GM18867 (cell line): ENCODE data around the gene ARID1B.
"Not testable (repeated sequence)": the region's sequence is repeated elsewhere in the genome, so short reads cannot be mapped to it uniquely, and the experiment has no call there.

Experiments used
- ATAC-seq: cut with Tn5 transposase; IDR thresholded peaks from one replicate; pipeline ENCODE4 v1.9.1; 2021; ENCODE audit warnings: mild to moderate bottlenecking, moderate library complexity; ENCODE audit not compliant: unreplicated experiment

ARID1B gene

DNA sequence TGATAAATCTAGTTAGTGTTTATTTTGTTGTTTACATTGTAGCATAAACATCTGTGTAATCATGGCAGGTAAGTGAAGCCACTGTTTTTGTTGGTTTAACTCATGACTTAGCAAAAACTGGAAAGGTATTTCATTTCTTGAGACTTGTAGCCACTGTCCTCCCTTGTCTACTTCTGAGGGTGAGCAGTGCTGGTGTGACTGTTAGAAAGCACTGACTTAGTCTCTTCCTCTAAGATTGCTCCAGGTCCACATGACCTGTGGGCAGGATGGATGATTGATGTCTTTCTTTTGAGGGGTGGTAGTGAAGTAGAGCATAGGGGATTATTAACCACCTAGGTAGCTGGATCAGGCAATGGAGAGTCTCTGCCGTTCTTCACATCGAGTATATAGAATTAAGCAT lies 203.8 kb downstream of the ARID1B start:
- ATAC-seq: no peak

DNA sequence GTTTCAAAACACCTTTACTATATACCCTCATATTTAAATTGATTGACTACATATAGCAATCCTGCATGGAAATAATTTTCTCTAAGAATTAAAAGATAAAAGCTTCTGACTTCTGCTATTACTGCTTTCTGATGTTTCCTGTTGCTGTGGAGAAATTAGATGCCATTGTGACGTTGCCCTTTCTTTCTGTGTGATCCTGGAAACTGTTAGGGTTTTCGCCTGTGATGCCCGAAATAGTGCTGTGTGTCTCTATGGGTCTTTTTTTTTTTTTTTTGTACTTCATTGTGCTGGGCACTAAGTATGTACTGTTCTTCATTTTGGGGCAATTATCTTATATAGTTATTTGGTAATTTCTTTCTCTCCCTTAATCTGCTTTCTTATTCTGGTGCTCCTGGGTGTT lies 205.0 kb downstream of the ARID1B start:
- ATAC-seq: no peak

DNA sequence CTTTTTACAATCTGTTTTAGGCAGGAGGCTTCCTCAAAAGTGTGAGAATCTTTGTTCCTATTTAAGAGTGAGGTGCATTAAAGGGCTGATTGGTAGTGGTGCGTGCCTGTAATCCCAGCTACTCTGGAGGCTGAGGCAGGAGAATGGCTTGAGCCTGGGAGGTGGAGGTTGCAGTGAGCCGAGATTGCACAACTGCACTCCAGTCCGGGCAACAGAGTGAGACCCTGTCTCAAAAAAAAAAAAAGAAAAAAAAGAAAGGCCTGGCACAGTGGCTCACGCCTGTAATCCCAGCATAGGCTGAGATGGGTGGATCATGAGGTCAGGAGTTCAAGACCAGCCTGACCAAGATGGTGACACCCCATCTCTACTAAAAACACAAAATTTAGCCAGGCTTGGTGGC lies 205.7 kb downstream of the ARID1B start:
- not testable (repeated sequence) for ATAC-seq

DNA sequence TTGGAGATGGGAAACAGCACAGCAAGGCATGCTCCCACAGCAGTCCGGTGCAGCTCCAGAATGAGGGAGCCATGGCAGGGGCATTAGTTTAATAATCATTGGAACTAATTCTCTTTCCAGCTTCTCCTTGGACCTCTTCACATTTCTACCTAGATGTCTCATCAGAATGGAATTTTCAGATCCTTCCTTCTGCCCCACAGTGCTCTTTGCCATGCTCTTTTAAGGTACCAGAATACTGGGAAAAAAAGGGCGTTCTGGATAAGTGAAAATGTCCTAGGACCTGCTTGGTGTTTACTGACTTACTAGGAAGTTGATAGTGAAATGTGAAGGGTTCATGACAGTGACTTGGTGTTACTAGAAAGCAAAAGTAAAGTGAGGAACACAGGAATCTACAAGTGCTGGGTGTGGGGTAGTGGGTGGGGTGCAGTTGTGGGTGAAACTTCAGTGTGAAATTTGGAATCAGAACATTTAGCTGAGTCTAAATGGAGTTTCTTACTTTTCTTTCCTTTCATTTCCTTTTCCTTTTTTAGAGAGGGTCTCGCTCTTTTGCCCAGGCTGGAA lies 207.1 kb downstream of the ARID1B start:
- peak; percentile 67 for ATAC-seq

DNA sequence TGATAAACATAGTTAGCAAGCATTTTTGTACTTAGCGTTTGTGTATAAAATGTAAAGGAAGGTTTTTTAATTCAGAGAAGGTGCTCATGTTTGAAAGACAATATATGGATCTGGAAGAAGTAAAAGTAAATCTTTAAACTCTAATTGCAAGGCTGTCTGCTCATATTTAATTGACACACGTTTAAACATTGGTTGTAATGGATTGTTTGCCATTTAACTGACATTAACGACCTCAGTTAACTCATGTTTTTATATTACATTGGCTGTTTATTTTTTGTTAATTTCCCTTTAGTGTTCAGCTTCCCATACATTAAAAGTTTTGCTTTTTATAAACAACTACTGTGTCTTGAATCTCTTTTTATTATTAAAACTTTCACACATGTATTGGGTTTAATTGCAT lies 208.1 kb downstream of the ARID1B start:
- ATAC-seq: no peak

DNA sequence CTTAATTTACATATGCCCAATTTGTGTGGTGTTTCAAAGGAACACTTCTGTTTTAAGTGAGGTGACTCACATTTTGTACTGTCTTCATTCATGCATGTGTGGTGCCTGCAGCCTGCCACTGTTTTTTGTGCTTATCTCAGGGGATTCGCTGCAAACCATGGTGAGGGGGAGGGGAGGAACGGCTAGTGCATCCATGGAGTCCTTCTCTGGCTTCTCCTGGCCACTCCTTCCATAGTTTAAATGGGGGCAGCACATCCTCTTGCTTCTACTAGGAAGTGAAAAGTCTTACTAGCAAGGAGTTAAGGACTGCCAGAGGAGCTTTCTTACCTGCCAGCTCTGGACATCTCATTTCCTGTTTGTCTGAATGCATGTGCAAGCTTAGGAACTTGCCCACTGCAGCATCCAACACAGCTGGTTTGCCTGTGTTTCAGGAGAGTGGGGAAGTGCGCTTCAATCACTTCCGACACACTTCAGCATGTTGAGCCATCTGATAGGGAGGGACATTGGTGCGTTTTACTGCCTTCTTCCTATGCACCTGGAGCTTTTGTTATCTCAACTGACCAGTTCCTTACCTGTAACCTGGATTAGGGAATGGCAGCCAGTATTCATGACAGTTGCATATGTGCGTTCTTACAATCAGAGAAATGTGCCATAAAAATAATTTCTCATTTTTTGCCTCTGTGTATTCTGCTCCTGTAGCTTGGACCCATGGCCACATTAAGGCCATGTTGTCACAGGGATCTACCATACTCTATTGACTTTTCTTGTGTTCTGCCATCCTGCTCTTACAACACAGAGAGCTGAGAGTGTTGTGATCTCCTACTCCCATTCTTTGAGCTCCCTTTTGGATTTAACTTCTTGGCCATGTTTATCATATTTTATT lies 211.3 kb downstream of the ARID1B start:
- ATAC-seq: peak; percentile 67

DNA sequence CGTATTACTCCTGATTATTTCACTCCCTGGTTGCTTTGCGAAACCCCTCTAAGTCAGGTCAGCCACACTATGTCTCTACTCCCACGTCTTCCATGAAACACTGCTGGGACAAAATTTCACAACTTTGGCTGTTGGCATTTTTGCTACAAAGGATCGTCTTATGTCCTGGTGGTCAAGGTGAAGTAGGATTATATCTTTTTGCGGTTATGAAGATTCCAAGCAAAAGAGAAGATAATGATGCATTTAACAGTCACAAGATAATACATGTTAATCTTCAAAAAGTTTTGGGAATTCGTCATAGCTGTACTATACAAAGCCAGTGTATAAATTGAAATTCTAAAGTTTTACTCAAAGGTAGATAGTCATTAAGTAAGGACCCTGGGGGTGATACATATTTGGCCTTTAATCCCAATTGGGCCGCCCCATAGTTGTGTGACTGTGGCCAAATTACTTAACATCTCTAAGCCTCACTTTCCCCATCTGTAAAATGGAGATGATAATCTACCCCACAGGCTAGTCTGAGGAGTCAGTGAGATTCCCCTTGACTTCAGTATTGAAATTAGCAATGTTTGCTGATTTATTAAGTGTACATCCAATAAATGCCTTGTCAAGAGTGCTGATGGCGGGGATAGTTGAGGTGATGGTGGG lies 212.1 kb downstream of the ARID1B start:
- ATAC-seq: no peak

DNA sequence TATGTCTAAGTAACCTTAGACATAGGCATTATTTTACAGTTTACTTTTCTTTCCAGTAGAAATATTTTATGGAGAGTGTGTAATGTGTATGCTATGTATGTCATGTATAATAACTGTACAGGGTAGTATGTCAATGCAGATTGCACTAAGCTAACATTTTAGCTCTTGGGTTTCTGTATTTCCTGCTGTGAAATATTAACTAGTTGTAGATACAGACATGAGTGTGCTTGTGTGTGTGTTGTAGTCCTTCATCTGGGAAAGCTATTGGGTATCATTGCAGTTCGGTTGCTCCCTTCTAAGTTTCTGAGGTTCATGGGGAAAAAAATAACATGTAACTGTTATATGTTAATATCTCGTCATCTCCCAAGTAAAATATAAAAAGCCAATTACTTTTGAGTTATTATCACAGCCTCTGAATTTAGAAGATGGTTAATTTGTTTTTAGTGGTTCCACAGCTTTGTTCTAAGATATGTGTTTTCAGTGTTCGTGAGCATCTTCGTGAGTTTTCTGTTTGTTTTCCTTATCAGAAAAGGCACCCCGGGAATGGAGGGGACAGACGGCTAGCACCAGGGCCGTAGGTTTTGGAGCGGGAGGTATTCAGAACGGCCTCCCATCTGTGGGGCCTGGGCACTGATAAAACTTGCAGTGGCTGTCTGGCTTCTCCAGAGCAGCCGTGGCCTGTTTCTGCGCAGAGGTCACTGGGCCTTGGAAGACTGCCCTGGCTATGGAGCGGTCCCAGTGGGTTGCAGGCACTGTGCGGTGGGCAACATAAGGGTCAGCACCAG lies 215.0 kb downstream of the ARID1B start:
- no peak for ATAC-seq

DNA sequence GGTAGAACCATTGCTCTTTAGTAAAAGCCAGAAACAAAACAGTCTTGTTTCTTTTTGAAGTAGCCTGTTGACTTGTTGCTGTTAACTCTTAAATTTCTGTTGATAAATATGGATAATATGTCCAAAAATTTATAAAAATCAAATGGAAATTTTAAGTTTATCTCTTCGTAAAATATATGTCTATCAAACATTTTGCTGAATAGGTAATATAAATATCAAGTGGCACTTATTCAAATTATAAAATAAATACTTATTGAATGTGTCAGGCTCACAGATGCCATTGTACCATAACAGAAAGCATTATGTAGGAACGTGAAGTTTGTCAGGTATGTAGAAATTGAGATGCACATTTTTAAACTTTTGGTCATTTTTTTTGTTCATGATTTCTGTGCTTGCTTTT lies 216.5 kb downstream of the ARID1B start:
- no peak for ATAC-seq

DNA sequence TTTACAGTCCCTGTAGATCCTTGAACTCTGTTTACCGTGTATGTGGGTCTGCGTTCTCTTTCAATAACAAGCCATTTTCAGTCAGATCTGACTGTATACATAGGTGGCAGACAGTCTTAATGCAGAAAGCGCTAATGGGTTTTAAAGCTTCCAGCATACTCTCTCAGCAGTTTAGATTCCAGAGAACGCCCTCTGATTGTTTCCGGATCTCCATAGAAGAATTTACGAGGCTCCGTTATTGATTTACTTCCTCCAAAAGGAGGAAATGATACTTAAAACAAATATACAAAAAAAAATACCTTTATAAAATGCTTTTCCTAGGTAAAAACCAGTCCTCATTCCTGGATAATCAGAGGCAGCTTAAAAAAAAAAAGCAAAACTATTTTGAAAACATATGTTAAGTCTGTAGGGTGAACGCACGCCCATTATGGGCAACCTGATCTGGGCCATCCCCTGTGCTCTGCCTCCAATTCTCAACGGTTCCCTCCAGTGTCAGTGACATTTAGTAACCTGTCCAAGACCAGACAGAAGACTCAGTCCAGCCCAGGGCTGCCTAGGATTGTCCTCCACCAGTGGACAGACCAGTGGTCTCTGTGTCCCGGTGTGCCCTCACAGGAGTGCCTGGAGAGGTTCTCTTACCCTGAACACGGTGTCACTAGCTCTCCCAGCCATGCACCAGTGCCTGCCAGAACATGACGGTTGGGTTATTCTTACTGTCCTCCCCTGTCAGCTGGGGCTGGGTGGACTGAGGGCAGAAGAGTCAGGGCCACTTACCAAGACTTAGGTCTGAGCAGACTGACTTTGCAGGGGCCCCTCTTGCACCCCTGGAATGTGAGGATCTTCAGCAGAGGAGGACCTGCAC lies 217.3 kb downstream of the ARID1B start:
- no peak for ATAC-seq

DNA sequence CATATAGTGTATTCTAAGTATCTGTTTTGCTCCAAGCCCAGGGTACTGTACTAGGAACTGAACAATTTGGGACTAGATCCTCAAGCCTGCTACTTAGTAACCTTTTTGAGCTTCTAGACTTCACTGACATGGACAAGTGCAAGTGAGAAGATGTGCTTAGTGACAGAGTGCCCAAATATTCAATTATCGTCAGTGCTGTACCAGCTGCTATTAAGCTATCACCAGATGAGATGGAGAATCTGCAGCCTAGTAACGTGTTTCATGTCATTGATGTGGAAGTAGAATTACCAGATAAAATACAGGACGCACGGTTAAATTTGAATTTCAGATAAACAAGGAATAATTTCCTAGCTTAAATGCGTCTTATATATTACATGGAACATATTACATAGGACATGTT lies 218.3 kb downstream of the ARID1B start:
- no peak for ATAC-seq

DNA sequence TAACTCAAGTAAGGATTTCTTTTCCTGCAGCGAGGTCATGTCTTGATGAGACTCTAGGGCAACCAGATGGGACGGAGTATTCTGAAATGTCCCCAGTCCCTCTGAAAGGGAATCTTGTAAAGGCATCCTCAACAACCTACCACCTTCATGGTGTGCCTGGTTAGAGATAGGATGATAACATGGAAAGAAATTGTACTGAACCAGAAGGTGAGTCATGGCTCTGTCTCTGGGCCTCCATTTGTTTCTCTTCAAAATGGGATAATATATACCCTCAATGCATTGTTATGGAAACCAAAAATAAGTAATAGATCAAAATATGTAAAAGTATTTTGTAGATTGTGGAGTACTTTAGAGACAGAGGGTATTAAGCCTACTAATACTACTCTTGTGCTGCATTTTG lies 219.1 kb downstream of the ARID1B start:
- no peak for ATAC-seq

DNA sequence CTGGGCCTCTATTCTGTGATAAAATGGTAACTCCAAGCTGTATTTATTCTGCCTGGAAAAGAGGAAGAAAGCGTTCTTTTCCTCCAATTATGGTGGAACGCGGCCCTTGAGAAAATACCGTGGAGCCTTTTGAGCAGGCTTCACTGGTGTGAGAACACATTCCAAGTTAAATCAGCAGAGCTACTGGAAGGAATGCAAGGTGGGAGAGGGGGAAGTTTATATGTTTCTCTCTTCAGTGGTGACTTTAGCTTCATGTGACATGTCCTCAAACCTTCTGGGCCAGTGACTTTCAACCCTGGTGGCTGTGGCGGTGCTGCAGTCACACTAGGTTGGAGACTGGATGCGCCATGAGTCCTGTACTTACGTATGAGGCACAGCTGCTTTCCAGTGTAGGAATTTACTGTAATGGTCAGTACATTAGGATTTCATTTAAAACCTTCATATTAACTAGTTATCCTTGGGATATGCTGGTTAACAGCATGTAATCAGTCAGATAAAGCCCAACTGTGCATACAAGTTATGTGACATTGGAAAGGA lies 221.7 kb downstream of the ARID1B start:
- ATAC-seq: no peak

DNA sequence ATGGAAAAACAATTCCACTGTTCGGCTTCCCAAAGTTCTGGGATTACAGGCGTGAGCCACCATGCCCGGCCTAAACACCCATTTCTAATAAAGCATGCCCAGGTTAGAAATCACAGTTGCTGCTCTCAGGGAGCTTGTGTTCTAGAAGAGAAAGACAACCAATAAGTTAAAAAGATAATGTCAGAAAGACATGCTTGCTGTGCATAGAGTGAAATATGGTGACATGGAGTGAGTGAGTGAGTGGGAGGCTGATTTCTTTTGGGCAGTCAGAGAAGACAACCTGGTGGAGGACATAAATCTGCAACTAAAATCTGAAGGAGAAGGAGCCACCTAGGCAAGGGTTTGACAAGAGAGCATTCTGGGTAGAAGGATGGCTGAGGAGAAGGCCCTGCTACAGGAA lies 222.6 kb downstream of the ARID1B start:
- no peak for ATAC-seq

DNA sequence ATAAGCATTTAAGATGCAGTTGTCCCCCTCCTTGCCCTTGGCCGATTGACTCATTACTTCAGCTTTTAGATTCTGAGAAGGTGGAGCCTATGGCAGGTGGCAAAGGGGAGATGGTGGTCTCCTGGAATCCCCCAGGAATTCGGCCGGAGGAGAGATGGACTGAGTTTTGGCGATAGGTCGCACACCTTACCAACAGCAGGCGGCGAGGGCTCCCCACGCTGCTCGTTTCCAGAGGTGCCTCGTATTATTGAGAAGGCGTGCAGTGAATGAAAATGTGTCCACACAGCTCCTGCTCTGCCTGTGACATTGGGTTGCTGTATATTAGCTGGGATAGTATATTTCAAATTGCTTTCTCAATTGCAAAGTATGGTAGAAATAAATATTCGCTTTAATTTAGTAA lies 224.5 kb downstream of the ARID1B start:
- no peak for ATAC-seq

DNA sequence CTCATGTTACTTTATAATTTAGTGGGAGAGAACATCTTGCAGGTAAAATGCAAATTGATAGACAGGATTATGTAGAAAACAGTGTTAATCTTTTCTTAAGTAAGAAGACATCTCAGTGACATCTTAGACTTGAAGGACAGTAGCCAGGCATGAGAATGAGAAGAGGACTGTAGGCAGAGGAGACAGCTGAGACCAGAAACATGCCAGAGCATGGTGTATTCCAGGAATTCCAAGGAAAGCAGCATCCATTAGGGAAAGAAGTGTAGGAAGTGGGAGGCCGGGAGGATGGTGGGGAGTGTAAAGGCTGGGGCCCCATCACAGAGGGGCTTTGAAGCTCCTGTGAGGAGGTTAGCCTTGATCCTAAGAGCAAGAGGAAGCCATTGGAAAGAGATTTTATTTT lies 225.6 kb downstream of the ARID1B start:
- no peak for ATAC-seq

DNA sequence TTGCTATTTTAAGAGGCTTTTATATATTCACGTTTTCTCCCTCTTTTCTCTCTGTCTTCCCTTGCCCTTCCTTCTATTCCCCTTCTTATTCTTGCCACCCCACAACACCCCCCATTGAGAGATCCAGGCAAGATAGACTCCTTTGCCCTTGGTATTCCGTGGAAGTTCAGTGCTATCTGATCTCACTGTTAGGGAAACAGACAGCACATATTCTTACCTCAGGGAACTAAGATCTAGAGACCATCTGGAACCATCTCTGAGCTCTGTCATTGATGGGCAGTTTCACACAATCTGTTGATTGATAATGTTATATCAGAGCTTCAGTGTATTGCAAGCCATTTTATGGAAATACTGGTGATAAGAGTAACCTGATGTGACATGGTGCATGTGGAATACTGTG lies 228.8 kb downstream of the ARID1B start:
- ATAC-seq: no peak

DNA sequence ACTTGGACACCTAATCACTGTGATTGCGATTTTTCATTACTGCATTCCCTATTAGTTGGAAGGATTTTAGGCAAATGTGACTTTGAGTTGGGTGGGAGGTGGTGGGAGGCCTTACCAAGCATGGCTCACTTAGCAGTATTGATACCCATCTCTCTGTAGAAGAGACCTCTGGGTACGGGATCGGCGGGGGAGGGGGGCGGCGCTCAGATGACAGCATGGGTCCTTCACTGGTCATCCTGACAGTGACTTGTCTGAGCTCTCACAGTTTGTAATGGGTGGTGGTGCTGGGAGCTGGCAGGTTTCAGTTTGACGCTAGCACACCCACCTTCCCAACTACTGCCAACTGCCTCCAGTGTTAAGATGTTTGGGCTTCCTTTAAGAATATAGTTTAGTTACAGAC lies 231.4 kb downstream of the ARID1B start:
- ATAC-seq: no peak

DNA sequence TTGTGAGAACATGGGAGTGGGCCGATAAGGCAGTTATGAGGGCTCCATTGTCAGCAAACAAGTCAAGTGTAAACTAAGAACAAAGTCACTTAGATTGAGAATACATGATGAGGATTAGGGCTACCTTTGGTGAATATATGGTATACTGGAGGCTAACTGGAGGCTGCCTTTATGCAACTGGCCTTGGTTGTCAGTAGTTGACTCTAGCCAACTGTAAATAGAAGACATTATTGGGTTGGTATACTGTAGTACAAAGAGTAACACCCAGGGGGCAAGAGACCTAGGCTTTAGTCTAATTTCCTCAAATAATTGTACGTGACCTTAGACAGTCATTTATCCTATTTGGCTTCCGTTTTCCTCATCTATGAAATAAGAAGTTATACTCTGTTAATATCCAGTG lies 235.2 kb downstream of the ARID1B start:
- ATAC-seq: no peak

DNA sequence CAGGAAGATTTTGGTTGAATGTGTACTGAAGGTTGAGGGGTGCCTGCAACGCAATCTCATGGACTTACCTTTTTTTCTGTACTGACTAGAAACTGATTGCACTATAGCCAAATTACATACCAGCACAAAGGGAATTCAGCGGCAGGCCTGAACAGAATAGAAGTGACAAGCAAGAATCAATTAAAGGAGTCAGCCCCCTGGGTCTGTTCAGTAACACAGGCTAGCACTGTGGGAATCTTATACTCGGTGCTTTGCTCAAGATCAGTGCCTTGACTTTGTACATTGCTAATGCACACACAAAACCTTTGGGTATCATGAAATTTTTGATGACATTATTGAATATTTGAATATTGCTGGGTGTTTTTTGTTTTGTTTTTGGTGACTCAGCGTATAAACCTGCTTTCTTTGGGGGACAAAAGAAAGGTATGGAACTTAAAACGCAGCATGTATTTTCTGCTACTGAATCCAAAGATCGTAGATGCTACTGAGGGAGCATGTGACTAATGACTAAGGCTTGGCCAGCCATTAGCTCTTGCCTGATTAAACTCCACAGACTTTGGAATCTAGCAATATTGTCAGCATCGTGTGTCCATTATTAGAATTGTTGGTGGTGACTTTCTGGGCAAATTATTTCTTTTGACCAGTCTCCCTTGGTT lies 236.6 kb downstream of the ARID1B start:
- no peak for ATAC-seq
